Body of pancreas (tissue), 4 donors: Measurements from ENCODE around the gene SEL1L3. TPM values are rescaled to one million over a fixed set of nuclear protein-coding genes. Genes with fewer than 3 reads are reported as not detected.

Source experiments
- ATAC-seq: fragments of 150-250 bp; one replicate; pipeline ENCODE4 v1.9.1; 2016
- DNase-seq, 4 donors: peaks; one replicate each; pipeline ENCODE4 v3.0.0-alpha.2; 2019
- H3K27ac ChIP-seq, 4 donors: fragments of 200-600 bp; sonication (generic); 1 replicate in 3 of 4; 2 replicates in 1 of 4; pipeline versions ENCODE4 v1.5.1 to v1.6.1; 2016 to 2019; ENCODE audit warnings: mild to moderate bottlenecking in 1 of 4, mixed read lengths in 1 of 4, moderate library complexity in 1 of 4
- H3K27me3 ChIP-seq, 2 donors: fragments of 200-600 bp; sonication (generic); one replicate each; pipeline ENCODE4 v1.6.0; 2016; ENCODE audit warnings: mild to moderate bottlenecking in 1 of 2
- H3K36me3 ChIP-seq, 2 donors: fragments of 200-600 bp; sonication (generic); replicated peaks in 1 of 2; 2 replicates each; pipeline ENCODE4 v1.5.1; 2016; ENCODE audit warnings: low read depth in 2 of 2; ENCODE audit not compliant: insufficient read depth in 1 of 2
- H3K4me1 ChIP-seq: fragments of 200-600 bp; sonication (generic); one replicate; pipeline ENCODE4 v1.6.0; 2016
- H3K4me3 ChIP-seq, 2 donors: fragments of 200-600 bp; sonication (generic); 1 replicate in 1 of 2; 2 replicates in 1 of 2; pipeline ENCODE4 v1.5.1; 2016 to 2019
- H3K9me3 ChIP-seq, 3 donors: fragments of 200-600 bp; sonication (generic); 1 replicate in 2 of 3; 2 replicates in 1 of 3; pipeline ENCODE4 v1.5.1; 2016
- CTCF ChIP-seq, 7 experiments: fragments of 450-650 bp in 4 of 7; fragments of 200-600 bp in 3 of 7; sonication (generic) in 3 of 7; IDR thresholded peaks; one replicate each; pipeline ENCODE4 v1.5.1; 2016 to 2019; ENCODE audit warnings: antibody characterized with exemption in 7 of 7
- POLR2A ChIP-seq, 3 donors: fragments of 450-650 bp; IDR thresholded peaks; one replicate each; pipeline ENCODE4 v1.6.1; 2016; ENCODE audit warnings: antibody characterized with exemption in 3 of 3, mild to moderate bottlenecking in 2 of 3
- WGBS, 2 donors: methylation state at CpG; one replicate each; pipeline ENCODE4 v1.1.5; 2017; 5-methylcytosine and 5-hydroxymethylcytosine counted together
- intact Hi-C: fragments of 100-400 bp; cut with DNase I; formaldehyde crosslinking; loops from one replicate; pipeline ENCODE4 v1.15.1; 2023
- total RNA-seq, 2 donors: library from RNA; depleted of rRNA; stranded (reverse); fragments of >200 nt; gene quantifications; one replicate each; pipeline ENCODE4 v1.1.0, GENCODE V29; 2016

SEL1L3 gene
- total RNA-seq, 2 donors from 2014 or later, result 32.3 to 64.1 TPM

GRCh38 chr4:25874655-25875054 is 11.9 kb upstream of the SEL1L3 start:
- intact Hi-C loops, result no loop called here
- DNase-seq, result no peak
- Histone ChIP-seq H3K9me3 (no peaks in the 10 kb centered on the region), H3K27me3 (no peaks in the 10 kb centered on the region), H3K27ac (no peak overlapping the region), H3K4me1 (peaks cover 14% of the 10 kb centered on the region), H3K4me3 (no peak overlapping the region), H3K36me3 (no peaks in the 10 kb centered on the region)
- ATAC-seq, result no peak
- WGBS, 2 donors, result 85 to 89% methylated on average over 3 of the region's 3 CpGs
- TF ChIP-seq CTCF (IDR thresholded peaks at IDR 0.05) (no peak), POLR2A (IDR thresholded peaks at IDR 0.05) (no peak)

GRCh38 chr4:25873632-25874129 is 10.9 kb upstream of the SEL1L3 start:
- H3K9me3 ChIP-seq, result no peaks in the 10 kb centered on the region
- no peaks in the 10 kb centered on the region for H3K36me3 ChIP-seq
- DNase-seq, result no peak
- intact Hi-C loops, result no loop called here
- 26 to 33% methylated on average over 7 of the region's 7 CpGs for WGBS, 2 donors
- TF ChIP-seq POLR2A (IDR thresholded peaks at IDR 0.05) (no peak), CTCF (IDR thresholded peaks at IDR 0.05) (no peak)
- H3K4me3 ChIP-seq, result no peak overlapping the region
- ATAC-seq, result no peak
- no peak overlapping the region for H3K27ac ChIP-seq
- no peaks in the 10 kb centered on the region for H3K27me3 ChIP-seq
- H3K4me1 ChIP-seq, result peaks cover 14% of the 10 kb centered on the region

GRCh38 chr4:25872851-25873631 is 10.3 kb upstream of the SEL1L3 start:
- intact Hi-C loops, result no loop called here
- no peak for TF ChIP-seq POLR2A (IDR thresholded peaks at IDR 0.05)
- TF ChIP-seq CTCF (IDR thresholded peaks at IDR 0.05), result no peak
- DNase-seq (no peak), ATAC-seq (no peak)
- WGBS, 2 donors, result 78 to 86% methylated on average over 13 of the region's 13 CpGs
- no peaks in the 10 kb centered on the region for H3K36me3 ChIP-seq
- H3K9me3 ChIP-seq, result no peaks in the 10 kb centered on the region
- H3K4me3 ChIP-seq, result no peak overlapping the region
- H3K27ac ChIP-seq, result no peak overlapping the region
- H3K4me1 ChIP-seq, result peaks cover 14% of the 10 kb centered on the region
- no peaks in the 10 kb centered on the region for H3K27me3 ChIP-seq

- H3K27me3 ChIP-seq, result no peaks in the 10 kb centered on the region
- WGBS, 2 donors, result 92 to 96% methylated on average over 2 of the region's 2 CpGs
- no peaks in the 10 kb centered on the region for H3K9me3 ChIP-seq
- no peak overlapping the region for H3K4me3 ChIP-seq
- intact Hi-C loops, result no loop called here
- H3K4me1 ChIP-seq, result peaks cover 17% of the 10 kb centered on the region
- ATAC-seq (no peak), DNase-seq (no peak)
- TF ChIP-seq POLR2A (IDR thresholded peaks at IDR 0.05), result no peak
- TF ChIP-seq CTCF (IDR thresholded peaks at IDR 0.05), result no peak
- H3K36me3 ChIP-seq, result no peaks in the 10 kb centered on the region
- no peak overlapping the region for H3K27ac ChIP-seq
These were observed 7.3 kb upstream of the SEL1L3 start for GRCh38 chr4:25870081-25870480.
